Glomerular visceral epithelial cell (primary cell): ENCODE data around the gene IL3RA.
"Not testable (repeated sequence)": the region's sequence is repeated elsewhere in the genome, so short reads cannot be mapped to it uniquely, and the experiment has no call there.

Experiments
- DNase-seq: peaks from one replicate; pipeline ENCODE4 v3.0.0-alpha.2; 2016; ENCODE audit errors: extremely low spot score

The IL3RA gene

GRCh38 chrX:1336331-1336943 is at the start of gene IL3RA:
TSS of gene IL3RA (plus strand) at chrX:1336785. CDS start at chrX:1341766, 4,981 bp downstream.
- no peak for DNase-seq

GRCh38 chrX:1289535-1289934 is 47.0 kb upstream of the IL3RA start:
- no peak for DNase-seq

- DNase-seq: no peak
Observed at GRCh38 chrX:1291110-1291740, 45.4 kb upstream of the IL3RA start.

- DNase-seq: no peak
Observed at GRCh38 chrX:1292575-1293290, 43.9 kb upstream of the IL3RA start.

- DNase-seq: no peak
Observed at GRCh38 chrX:1294301-1295067, 42.1 kb upstream of the IL3RA start.

- no peak for DNase-seq
Observed at GRCh38 chrX:1295550-1295949, 41.0 kb upstream of the IL3RA start.

GRCh38 chrX:1297591-1297990 is 39.0 kb upstream of the IL3RA start:
- DNase-seq: not testable (repeated sequence)

- DNase-seq: no peak
Observed at GRCh38 chrX:1300449-1300848, 36.1 kb upstream of the IL3RA start.

- DNase-seq: no peak
Observed at GRCh38 chrX:1305411-1305810, 31.2 kb upstream of the IL3RA start.

GRCh38 chrX:1306909-1307625 is 29.5 kb upstream of the IL3RA start:
- no peak for DNase-seq

- DNase-seq: no peak
Observed at GRCh38 chrX:1307626-1308340, 28.8 kb upstream of the IL3RA start.

- DNase-seq: no peak
Observed at GRCh38 chrX:1308476-1308875, 28.1 kb upstream of the IL3RA start.

GRCh38 chrX:1308917-1309316 is 27.7 kb upstream of the IL3RA start:
- DNase-seq: not testable (repeated sequence)

GRCh38 chrX:1313788-1314187 is 22.8 kb upstream of the IL3RA start:
- no peak for DNase-seq

GRCh38 chrX:1316527-1316926 is 20.1 kb upstream of the IL3RA start:
- no peak for DNase-seq

GRCh38 chrX:1321674-1322073 is 14.9 kb upstream of the IL3RA start:
- no peak for DNase-seq

GRCh38 chrX:1322393-1322792 is 14.2 kb upstream of the IL3RA start:
- DNase-seq: no peak

- no peak for DNase-seq
Observed at GRCh38 chrX:1323315-1323714, 13.3 kb upstream of the IL3RA start.

- DNase-seq: no peak
Observed at GRCh38 chrX:1325515-1326116, 11.0 kb upstream of the IL3RA start.

- no peak for DNase-seq
Observed at GRCh38 chrX:1327651-1328304, 8.8 kb upstream of the IL3RA start.
